Measurements from ENCODE around the gene DNM3.

Gene DNM3

DNA sequence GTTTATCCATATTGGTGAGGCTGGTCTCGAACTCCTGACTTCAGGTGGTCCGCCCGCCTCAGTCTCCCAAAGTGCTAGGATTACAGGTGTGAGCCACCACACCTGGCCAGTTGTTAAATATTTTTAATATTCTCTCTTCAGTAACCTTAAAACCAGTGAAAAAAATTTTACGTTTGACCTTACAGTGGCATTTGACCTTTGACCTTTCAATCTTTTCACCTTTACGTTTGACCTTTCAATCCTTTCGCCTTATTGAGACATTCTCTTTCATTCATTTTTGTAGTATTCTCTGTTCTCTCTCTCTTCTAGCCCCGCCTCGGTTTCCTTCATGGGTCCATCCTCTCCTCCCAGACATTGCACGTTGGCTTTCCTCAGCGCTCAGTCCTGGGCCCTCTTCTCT, 277.9 kb downstream of the DNM3 start:
- no peak for DNase-seq

DNA sequence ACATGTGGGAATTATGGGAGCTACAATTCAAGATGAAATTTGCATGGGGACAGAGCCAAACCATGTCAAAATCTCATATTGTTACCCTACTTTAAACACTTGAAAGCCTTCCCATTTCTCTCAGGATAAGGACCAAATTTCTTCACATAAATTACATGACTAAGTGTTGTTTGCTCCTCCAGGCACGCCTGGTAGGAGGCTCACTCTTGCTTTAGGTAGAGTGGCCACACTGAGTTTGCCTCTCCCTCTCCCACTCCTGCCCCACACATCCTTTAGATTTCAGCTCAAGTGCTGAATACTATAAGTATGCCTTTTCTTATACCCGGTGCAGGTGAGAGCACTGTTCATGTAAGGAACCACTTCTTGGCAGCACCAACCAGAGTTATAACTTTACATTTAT, 279.1 kb downstream of the DNM3 start:
- DNase-seq = no peak

DNA sequence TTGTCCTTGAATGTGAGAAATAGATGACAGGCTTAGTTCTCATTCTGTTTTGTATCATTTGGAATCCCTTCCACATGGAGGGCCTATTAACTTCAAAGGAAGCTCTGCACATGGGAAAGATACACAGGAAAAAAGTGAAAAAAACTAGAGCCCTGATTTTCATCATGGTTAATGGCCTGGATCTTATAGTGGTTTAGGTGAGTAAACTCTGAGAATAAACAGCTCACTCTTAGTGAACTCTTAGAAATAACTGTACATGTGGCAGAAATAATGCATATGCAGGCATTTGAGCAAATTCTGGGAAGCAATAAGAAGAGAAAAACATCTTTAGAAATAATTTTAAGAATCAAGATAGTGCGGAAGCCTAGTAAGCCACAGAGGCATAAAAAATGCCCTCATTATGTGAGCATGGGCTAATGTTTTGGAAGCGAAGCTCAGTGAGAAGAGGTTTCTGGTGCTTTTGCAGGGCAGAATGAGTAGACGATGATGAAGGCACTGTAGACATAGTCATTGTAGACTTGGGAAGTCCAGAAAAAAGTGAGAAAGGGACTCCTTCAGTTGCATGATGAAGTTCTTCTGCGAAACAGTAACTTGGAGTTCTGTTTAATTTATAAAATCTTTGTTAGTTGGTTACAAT, 279.9 kb downstream of the DNM3 start:
- DNase-seq = no peak

DNA sequence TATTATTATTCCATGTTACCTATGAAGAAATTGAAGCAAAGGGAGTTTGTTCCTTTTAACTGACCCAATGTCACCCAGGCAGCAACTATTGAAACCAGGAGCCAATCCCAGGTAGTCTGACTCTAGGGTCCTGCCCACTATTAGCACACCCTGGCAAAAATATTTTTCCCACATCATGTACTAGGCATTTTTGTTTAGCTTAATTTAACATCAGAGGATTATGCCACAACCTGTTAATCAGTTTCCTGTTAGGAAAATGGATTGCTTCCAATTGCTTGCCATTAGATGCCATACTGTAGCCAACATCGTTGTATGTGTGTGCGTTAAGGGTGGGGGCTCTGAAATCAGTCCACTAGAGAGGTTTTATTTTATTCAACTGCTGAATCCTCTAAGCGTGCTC, 281.1 kb downstream of the DNM3 start:
- no peak for DNase-seq

DNA sequence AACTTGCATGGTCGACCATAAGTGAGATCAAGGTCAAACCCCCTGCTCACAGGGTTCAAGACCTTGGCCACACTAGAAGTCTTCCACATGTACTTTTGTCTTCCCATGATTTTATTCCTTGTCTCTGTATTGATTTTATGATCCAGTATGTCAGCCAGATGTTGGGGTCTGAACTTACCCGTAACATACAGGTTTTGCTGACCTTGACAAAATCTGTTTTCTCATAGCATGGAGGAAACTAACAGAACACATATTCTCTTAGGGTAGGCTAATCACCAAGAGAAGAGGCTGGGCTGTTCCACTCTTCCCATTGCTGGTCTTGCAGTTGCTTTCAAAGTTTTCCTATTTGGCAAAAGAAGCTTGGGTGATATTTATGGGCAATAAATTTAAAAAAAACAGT, 284.0 kb downstream of the DNM3 start:
- DNase-seq = no peak

DNA sequence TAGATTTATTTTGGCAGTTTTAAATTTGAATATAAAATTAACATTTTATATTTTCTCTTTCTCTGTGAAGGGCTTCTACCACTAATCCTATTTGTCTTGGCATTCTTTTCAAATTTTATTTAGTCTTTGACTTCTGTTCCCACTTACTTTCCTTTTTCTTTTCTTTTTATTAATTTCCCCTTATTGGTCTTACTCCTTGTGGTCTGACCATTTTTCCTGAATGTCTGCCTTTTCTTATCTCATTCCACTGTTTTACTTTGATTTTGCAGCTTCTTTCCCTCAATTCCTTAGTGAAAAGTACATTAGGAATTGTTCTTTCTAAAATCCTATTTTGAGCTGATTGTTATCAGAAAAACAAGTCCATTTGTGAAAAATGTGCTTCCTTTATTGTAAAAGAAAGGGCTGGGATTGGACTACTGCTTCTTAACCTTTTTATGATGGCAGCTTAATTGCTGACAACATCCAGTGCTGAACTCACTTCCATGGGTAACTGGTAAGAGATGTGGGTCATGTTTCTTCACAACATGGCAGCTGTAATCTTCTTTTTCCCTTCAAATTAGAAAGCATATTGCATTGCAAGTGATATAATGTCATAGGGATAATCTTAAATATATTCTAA, 284.6 kb downstream of the DNM3 start:
- no peak for DNase-seq

DNA sequence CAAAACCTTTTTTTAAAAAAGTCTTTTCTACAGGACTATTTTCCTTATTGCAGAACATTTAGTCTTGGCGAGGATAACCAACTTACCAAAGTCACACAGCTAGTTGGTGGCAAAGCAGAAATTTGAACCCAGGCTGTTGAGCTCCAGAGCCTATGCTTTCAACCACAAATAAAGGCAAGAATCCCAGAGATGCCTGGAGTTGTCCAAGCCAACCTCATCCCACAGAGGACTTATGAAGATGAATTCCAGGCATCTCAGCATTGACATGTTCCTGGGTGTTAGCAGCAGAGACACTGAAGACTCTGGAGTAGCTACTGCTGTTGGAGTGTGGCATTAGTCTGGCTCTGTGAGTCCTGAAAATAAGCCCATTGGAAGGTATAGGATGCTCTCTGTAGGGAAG, 291.5 kb downstream of the DNM3 start:
- no peak for DNase-seq

DNA sequence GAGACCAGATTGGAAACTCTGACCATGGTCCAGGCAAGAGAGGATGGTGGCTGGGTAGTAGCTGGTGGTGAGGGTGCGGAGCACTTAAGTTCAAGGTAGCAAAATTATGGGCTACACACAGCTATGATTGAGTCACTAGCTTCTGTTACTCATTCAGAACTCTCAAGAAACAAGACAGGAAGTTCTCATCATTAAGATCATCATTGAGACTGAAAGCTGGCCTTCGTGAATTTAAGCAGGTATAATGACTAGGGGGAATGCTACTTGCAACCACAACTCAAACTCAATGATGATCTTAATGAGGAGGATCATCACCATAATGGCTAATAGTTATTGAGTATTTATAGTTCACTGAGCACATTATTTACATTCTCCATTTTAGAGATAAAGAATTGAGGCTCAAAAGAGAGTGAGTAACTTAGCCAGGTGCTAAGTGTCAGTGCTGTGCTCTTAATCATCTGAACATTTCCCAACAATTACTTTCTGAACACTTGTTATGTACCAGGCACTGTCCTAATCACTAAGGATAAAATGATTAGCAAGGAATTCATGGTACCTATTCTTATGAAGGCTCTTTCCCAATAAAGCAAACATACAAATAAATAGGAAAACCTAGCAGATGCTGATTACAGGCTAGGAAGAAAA, 292.9 kb downstream of the DNM3 start:
- no peak for DNase-seq

DNA sequence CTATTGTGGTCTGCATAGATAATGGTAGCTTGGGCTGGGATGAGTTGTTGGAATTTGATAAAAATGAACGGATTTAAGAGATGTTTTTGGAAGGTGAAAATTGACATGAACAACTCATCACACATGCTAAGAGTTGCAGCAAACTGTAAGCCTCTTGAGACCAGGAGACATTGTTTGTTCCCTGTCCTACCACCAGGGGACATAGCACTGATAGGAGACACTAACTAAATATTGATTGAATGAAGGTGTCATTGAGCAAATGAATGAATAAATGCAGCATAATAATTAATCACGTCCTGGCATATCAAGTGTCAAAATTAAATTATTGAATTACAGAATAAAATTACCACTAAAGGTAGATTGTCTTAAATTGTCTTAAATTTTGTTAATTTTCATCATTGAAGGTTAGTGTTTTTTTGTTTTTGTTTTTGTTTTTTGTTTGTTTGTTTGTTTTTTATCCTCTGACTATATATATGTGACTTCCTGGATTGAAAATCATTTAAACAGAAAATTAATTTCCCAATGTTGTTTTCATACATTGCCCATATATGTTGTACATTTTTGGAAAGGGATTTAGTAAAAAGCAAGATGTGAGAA, 293.9 kb downstream of the DNM3 start:
- peak; percentile 56 for DNase-seq

DNA sequence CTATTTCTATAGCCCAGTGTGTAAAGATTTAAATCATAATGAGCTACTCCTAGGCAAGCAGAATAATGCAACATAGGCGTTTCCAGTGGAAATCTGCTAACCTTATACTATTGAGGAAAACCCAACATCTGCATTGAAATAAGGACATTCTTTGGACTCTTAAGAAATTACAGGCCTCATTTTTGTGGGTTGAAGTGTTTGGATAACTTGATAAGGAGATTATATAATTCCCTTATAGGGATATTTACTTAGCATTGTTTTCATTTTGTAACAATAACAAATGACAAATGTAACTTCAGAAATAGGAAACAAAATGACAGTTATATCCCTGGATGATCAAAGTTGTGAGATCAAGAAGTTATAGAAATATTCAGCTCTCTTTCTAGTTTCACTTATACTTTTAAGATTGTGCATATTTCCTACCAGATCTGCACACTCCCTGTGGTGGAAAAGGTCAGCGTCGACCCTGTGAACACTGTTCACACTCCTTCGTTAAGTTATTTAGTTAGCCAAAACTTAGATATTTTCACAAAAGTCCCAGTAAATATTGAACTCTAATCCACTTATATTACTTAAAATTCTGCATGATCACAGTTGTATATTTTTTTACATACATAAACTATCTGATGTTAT, 294.8 kb downstream of the DNM3 start:
- DNase-seq = no peak

DNA sequence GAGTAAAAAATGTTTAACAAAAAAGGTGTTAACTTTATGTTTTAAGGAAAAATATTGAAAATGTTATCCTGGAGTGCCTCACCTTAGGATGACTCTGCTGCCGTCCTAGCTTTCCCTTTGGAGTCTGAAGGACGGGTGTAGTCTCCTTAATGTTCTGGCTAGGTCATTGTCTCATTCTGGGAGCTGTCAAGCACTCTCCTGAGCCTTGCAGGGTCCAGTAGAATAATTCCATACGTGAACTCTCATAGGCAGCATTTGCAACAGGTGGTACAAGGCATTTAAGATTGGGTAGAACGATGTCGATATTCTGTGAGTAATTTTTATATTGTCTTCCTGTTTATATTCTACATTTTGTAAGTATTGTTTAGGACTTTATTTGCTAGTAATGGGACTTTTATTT, 295.6 kb downstream of the DNM3 start:
- DNase-seq = no peak

DNA sequence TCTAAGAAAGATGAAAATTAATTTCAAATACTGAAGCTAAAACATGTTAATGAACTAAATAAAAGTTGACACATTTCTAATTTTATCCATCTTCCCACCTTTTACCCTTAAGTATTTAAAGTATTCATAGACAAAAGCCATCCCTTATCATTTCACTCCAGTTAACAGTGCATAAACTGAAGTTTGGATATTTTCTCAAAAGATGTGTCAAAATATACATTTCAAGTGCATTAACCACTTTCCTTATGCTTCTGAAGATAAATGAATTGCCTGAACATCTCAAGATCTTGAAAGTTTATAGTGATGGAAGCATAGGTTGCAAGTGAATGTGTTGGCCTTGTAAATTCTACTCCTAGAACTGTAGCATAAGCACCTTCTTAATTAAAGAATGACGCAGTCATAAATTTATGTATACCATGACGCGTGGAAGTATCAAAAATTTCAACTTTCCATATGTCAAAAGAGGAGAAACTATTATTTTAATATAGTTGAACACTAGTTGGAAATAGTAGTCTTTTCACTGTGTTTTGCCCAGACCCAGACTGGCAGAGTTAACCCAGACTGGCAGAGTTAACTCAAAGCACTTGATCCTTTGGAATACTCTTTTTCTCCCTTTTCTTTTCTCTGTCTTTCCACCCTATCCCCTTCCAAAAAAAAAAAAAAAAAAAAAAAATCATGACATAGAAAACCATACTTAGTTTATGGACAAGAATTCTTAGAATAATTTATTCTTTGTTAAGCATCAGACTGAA, 296.6 kb downstream of the DNM3 start:
- DNase-seq = no peak

DNA sequence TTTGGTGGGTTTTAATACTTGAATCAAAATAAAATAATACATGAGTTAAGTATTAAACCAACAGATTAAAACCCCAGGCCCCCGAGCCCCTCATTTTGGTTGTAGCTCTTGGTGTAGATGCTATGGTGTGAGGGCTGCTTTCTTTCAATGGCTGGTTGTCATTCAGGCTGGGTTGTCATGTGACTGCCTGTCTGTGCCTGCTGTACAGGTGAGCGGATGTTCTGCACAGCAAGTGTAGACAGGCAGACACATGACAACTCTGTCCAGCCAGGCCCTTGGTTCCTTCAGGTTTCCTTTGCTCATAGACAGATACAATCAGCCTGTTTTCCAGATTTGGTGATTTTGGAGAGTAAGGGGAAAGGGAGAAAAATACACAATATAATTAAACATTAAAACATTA, 297.3 kb downstream of the DNM3 start:
- no peak for DNase-seq

DNA sequence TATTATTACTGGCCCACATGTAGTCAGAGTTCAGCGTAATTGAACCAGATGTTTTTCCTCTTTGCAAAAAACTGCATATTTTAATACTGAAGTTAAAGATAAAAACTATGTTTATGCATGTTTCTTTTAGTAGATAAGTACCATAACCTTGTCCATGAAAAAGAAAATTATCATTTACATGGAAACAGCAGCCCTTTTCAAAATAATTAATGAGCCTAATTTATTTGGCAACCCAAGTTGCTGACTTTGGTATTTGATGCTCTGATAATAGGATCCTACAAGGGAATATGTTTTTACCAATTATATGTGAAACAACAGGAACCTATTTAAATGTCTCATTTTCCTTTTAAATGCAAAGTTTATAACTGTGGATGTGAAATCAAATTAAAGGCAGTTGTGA, 297.9 kb downstream of the DNM3 start:
- no peak for DNase-seq

DNA sequence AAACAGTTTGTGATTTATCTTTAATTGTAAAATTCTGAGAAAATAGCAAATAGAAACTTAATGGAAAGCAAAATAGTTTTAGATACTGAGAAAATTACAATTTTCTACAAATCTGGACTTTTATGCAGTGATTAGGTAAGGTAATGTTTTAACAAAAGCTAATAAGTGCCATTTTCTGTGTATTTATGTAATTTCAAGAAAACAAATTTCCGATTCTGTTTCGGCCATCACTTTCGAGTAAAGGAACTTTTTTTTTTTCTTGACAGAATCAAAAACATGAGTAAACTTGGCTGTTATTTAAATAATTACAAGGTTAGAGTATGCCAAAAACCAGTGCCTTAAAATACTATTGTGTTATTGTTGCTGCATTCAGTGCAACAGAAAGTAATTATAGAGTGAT, 298.8 kb downstream of the DNM3 start:
- no peak for DNase-seq

DNA sequence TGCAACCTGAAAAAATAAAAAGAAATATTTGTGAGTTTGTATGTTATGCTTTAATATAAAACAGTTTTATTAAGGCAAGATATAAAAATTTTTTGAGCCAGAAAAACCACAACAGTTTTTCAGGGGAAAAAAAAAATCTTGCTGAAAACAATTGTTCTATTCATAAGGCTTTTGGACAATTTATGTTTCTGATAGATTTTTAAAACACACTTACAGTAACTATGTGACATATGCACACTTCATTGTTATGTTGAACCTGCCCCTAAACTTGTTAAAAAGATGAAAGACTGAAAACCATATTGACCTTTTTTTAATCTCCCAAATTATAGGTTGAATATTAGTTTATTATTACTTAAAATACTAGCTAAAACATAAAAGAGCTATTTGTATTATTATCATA, 299.3 kb downstream of the DNM3 start:
- no peak for DNase-seq

DNA sequence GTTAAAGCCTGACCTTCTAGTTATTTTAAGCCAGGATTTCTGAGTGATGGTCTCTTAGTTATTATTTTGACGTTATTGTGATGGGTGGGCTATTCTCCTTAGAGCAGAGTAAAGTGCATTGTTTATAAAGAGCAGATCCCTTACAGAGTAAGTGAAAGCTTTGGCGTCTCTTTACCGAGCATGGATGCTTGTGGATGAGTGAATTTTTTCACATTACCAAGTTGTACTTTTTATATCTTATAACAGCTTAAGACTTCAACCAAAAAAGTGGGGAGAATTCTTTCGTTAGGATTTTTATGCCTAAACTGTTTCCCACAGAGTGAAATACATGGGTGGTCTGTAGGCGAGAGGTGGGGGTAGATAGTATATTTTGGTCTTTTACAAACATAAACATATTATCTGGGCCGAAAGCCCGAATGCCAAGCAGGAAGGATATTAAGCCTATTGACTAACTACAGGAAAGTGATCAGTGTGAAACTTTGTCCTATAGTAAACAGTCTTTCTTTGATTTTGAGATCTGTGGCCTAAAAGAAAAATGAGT, 300.1 kb downstream of the DNM3 start:
- DNase-seq = no peak

DNA sequence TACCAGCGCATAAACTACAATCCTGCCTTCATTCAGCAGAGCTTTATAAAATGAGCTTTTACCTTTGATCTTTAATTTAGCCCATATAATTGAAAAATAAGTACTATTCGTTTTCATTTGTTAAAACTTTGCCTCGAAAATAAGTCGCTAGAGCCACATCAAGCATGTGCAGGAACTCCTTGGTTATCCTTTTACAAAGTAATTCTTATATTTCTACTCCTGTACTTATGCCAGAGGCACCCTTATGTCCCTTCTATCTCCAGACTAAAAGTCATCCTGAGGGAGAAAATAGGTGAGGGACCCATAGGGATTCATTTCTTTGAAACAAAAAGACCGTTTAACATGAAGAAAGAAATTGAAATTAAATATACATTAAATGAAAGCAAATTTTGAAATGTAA, 301.0 kb downstream of the DNM3 start:
- DNase-seq = no peak

DNA sequence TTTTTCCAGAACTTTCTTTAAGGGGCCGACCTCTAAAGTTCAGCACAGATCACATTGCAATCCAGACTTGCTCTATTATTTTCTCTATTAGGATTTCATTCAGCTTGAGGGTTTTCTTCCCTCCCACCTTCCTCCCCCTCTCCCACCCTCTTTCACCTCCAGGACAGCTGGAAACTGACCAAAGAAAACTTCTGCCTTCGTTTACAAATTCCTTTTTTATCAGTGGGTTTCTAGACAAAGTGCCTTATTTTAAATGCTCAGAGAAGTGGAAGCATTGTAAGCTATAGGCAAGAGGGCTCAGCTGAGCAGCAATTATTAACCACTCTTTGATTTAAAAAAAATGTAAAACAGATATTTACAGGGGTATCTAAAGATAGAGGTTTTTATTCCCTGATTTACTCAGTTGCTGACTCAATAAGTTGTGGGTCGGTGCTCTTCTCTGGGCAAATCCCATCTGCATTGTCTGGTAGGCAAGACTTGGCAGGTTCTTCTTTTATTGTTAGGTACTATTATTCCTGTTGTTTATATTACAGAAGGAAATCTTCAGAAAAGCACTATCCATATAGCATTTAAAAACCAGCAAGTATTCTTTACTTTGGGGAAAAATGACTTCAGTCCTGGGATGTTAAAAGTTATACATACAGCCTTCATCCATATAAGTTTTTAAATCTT, 302.2 kb downstream of the DNM3 start:
- no peak for DNase-seq

DNA sequence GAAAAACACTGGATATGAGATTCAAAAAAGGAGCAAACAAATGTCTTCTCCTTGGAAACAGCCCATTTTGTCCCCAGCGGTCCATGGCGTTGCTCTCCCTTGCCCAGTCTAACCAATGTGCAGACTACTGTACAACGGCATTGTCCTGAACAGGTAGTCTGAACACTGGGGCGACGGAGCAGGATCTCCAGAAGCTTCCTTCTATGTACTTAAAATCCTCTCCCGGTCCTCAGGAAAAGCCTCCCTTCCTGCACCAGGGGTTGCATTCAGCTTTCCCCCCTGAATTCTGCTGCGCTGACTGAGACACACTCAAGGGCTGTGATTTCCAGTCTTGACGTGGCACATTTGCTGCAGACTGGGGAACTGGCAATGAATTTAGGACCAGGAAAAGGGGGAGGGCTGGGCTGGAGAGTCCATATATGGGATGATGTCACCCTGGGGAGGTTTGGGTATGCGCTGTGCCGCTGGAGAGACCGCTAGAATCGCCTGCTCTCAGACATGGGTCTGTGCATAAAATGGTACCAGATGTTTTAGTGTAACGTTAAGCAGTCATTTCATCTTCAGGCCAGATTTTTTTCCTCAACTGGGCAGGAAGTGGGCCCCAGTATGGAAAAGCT, 303.3 kb downstream of the DNM3 start:
- no peak for DNase-seq

DNA sequence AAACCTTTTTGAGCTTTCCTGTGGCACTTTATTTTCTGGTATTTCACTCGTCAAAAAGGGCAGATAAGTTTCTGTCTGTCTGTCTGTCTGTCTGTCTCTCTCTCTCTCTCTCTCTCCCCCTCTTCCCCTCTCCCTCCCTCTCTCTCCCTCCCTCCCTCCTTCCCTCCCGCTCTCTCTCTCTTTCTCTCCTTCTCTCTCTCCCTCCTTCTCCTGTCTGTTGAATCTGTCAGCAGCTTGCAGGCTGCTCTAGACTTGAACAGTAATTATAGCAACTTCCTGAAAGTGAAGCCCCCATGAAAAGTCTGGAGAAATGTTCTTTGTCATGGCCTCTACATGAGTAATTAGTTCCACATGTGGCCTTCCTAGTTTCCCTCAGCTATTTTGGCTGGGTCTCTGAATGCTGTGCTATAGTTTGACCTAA, 303.9 kb downstream of the DNM3 start:
- no peak for DNase-seq

DNA sequence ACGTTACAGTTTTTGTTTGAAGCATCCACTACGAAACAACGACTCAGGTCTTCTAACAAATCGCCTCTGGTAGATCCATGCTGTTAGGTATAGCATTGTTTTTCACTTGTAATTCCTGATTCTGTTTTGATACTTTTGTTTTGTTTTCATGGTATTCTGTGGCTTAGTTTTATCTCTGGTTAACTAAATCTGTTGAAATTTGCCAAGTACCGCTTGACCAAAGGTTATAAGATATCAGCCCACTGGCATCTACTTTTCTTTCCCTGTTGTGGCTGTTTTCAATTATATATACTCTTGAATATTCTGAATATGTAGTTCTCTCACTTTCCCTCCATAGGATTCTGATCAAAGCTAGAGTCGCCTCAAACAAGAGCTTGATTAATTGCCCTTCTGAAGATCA, 304.4 kb downstream of the DNM3 start:
- no peak for DNase-seq

All from CD4-positive, alpha-beta T cell treated with Interleukin-21 for 1 hour (primary cell).